GM20000 (cell line): ENCODE data around the gene MINDY4B.

Experiments used
- DNase-seq: peaks from one replicate; pipeline ENCODE4 v3.0.0; 2012; ENCODE audit warnings: low spot score
- TF ChIP-seq, protein P1 (sequence below): IDR thresholded peaks from 2 replicates; pipeline ENCODE4 v1.5.1; 2012; ENCODE audit warnings: mild to moderate bottlenecking, control low read depth; ENCODE audit errors: extremely low read depth, missing control alignments

Gene MINDY4B

DNA sequence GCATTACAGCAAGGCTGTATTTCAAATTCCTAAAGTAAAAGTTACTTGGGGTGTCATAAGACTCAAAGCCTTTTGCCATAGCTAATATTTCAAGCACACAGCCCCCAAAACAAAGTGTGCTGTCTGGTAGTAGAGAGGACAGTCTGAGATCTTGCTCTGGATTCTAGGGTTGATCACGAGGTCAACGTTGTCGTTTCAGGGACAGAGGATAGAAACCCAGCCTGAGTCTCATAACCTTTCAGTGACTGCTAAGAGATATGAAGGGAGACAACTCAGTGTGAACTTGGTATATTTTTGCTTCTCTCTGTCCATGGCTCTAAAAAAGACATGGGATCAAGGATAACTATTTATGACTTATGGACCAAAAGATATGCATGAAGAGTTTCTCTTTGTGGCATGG is 25.6 kb upstream of the MINDY4B start:
- DNase-seq = no peak
- TF ChIP-seq, protein P1, sequence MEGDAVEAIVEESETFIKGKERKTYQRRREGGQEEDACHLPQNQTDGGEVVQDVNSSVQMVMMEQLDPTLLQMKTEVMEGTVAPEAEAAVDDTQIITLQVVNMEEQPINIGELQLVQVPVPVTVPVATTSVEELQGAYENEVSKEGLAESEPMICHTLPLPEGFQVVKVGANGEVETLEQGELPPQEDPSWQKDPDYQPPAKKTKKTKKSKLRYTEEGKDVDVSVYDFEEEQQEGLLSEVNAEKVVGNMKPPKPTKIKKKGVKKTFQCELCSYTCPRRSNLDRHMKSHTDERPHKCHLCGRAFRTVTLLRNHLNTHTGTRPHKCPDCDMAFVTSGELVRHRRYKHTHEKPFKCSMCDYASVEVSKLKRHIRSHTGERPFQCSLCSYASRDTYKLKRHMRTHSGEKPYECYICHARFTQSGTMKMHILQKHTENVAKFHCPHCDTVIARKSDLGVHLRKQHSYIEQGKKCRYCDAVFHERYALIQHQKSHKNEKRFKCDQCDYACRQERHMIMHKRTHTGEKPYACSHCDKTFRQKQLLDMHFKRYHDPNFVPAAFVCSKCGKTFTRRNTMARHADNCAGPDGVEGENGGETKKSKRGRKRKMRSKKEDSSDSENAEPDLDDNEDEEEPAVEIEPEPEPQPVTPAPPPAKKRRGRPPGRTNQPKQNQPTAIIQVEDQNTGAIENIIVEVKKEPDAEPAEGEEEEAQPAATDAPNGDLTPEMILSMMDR = no peak

DNA sequence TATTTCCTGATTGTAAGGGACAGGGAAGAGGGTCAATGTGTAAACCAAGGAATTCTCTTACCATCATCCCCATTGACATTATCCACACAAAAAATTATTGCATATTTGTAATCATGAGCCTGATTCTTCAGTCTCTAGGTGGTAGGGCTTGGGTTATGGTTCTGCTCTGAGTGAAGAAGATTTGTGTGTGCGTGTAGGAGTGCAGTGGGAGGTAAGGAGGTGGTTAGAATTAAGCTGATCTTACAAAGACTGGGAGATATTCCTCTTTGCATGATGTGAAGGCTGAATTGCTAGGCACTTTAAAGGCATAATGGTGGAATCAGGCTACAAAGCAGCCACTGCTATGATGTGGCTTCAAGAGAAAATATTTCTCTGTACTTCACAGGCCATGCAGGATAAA is 23.0 kb upstream of the MINDY4B start:
- TF ChIP-seq, protein P1 = no peak
- DNase-seq = no peak

DNA sequence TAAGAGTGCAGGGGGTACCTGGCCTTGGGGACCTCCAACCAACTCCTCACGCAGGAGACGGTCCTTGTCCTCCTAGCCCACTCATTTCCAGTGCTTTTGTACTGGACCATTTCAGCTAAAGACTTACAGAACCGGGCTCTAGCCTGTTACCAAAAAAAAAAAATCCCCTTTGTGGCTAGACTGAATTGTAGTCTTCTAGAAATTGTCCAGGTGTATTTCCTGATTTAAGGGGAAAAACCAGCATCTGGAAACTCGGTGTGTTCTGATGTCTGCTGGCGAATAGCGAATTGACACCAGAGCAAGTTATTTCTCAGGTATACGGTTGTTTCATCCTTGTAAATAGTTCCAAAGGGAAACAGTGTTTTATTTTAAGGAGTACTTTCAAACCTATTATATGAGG is 21.1 kb upstream of the MINDY4B start:
- DNase-seq = no peak
- TF ChIP-seq, protein P1 = no peak

DNA sequence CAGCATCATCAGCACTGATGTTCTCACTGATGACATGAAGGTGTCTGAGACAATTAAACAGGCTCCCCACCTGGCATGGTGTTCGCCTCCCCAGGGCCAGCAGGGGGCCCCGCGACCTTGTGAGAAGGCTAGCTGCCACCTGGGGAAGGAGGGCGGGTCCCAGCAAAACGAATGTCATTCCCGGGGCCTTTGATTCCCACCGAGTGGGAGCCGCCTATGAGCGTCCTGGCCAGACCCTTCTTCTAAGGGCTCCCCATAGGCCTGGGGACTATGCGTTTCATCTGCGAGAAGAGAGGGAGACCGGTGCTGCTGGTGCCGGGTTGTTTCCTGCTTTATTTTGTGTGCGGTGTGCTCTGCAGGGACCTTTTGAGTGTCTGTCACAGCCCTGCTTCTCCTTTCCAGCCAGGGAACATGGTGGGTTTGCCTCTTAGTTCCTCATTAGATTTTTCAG is 20.5 kb upstream of the MINDY4B start:
- TF ChIP-seq, protein P1 = peak; percentile 67
- peak; percentile 67 for DNase-seq

DNA sequence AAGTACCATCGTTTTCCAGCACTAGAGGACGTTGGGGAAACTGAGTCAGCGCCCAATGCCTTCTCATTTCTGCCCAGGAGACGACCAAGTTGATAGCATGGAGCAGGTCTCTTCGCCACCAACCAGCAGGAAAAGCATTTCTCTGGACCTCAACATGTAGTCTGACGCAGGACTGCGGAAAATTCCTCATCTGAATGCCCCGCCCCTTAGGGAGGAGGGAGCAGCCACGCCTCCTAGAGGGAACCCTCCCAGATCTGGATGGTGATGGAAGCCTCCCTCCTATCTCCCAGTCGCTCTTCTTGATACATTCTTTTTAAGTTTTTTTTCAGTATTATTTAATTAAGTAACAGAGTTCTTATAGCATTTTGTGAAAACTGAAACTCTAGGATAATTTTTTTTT is 17.4 kb upstream of the MINDY4B start:
- no peak for DNase-seq
- TF ChIP-seq, protein P1 = no peak

DNA sequence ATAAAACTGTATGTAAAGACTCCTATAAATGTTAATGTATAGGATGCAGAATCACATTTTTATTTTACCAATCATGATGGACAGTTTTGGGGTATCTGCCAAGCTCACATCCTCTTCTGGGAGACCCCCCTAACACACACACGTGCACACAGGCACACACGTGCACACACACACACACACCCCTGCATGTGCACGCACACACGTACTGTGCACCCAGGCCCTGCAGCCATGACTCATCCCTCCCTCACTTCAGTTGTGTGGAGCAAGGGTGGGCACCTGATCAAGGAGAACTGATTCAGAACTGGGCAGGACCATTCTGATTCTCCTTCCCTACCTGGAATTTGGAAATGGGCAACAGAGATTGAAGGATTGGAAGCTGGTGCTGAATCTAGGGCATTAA is 16.0 kb upstream of the MINDY4B start:
- no peak for DNase-seq
- TF ChIP-seq, protein P1 = no peak

DNA sequence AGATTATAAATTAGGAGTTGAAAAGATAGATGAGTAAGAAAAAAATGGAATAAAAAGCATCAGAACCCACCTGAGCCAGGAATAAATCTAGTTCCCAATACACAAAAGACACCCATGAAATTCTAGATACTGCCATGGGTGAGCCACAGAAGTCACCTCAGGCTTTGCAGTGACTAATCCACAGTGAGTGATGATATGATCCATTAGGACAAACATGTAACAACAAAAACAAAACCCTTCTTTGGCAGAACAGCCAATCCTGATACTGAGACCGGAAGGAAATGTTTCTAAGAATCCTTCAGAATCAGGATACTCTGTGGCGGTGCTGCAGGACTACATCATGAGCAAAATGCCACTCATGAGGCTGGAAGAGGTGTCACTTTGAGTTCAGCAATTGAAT is 15.0 kb upstream of the MINDY4B start:
- DNase-seq = no peak
- TF ChIP-seq, protein P1 = no peak
